B cell (primary cell): ENCODE results near the gene VIPR2. TPM values are rescaled to one million over a fixed set of nuclear protein-coding genes. Genes with fewer than 3 reads are reported as not detected.

ENCODE experiments used
- ATAC-seq: fragments of 200-7000 bp; cut with Tn5 transposase; one replicate; pipeline ENCODE4 v1.10.0; 2021; ENCODE audit warnings: low read depth, mild to moderate bottlenecking, moderate number of reproducible peaks, moderate library complexity
- CTCF ChIA-PET: fragments of 350-600 bp; sonication (Branson Sonifier 250); formaldehyde crosslinking; loops from one replicate; lab custom pipeline; 2021; ENCODE audit warnings: antibody characterized with exemption, inconsistent platforms; lab: Charles Lee
- POLR2A ChIA-PET: fragments of 350-600 bp; sonication (Branson Sonifier 250); formaldehyde crosslinking; loops from one replicate; lab custom pipeline; 2021; ENCODE audit warnings: antibody characterized with exemption; lab: Charles Lee
- DNase-seq: peaks from one replicate; pipeline ENCODE4 v3.0.0; 2013
- H2AFZ ChIP-seq: 2 replicates; pipeline ENCODE4 v1.6.1; 2012; ENCODE audit warnings: mild to moderate bottlenecking, low read depth, low read length; ENCODE audit not compliant: insufficient read depth, poor library complexity, severe bottlenecking
- H3K27ac ChIP-seq, 2 donors: 1 replicate in 1 of 2; 2 replicates in 1 of 2; pipeline ENCODE4 v1.5.1; 2012 to 2013; ENCODE audit warnings: low read length in 2 of 2, mild to moderate bottlenecking in 2 of 2, moderate library complexity in 1 of 2
- H3K27me3 ChIP-seq, 4 experiments: fragments of 200-600 bp in 1 of 4; sonication (generic) in 1 of 4; replicated peaks in 1 of 4; 1 replicate in 2 of 4; 2 replicates in 2 of 4; pipeline versions ENCODE4 v1.6.1 to v1.7.0; 2013 to 2016; ENCODE audit warnings: low read length in 3 of 4, mild to moderate bottlenecking in 2 of 4, mixed read lengths in 1 of 4, moderate library complexity in 1 of 4; ENCODE audit not compliant: insufficient read depth in 4 of 4, control insufficient read depth in 3 of 4; ENCODE audit errors: control extremely low read depth in 1 of 4
- H3K36me3 ChIP-seq, 2 experiments: replicated peaks in 1 of 2; 1 replicate in 1 of 2; 2 replicates in 1 of 2; pipeline versions ENCODE4 v1.6.1 to v1.7.1; 2013; ENCODE audit warnings: low read length in 1 of 2; ENCODE audit not compliant: insufficient read depth in 2 of 2, control insufficient read depth in 1 of 2; ENCODE audit errors: control extremely low read depth in 1 of 2, extremely low read depth in 1 of 2
- H3K4me1 ChIP-seq, 2 donors: fragments of 200-600 bp in 1 of 2; sonication (generic) in 1 of 2; 1 replicate in 1 of 2; 2 replicates in 1 of 2; pipeline versions ENCODE4 v1.5.1 to v1.6.1; 2013 to 2017; ENCODE audit warnings: low read length in 2 of 2; ENCODE audit not compliant: control insufficient read depth in 2 of 2, insufficient read depth in 2 of 2
- H3K4me2 ChIP-seq: replicated peaks from 2 replicates; pipeline ENCODE3; 2012; ENCODE audit warnings: mild to moderate bottlenecking, low read depth, low read length; ENCODE audit not compliant: poor library complexity, severe bottlenecking
- H3K4me3 ChIP-seq, 5 experiments: fragments of 200-600 bp in 1 of 5; sonication (generic) in 1 of 5; 1 replicate in 3 of 5; 2 replicates in 2 of 5; pipeline versions ENCODE4 v1.5.1 to v1.7.0; 2011 to 2016; ENCODE audit warnings: low read length in 4 of 5, mild to moderate bottlenecking in 4 of 5, low read depth in 2 of 5, control low read depth in 1 of 5, moderate library complexity in 1 of 5; ENCODE audit not compliant: insufficient read depth in 1 of 5; ENCODE audit errors: control extremely low read depth in 1 of 5, extremely low read depth in 1 of 5
- H3K79me2 ChIP-seq: fragments of 200-600 bp; sonication (generic); one replicate; pipeline ENCODE4 v1.6.0; 2016; ENCODE audit warnings: low read length; ENCODE audit not compliant: control insufficient read depth, insufficient read depth
- H3K9ac ChIP-seq: fragments of 200-600 bp; sonication (generic); 2 replicates; pipeline ENCODE4 v1.6.1; 2017; ENCODE audit warnings: mild to moderate bottlenecking, low read length, moderate library complexity
- H3K9me3 ChIP-seq, 3 donors: one replicate each; pipeline versions ENCODE4 v1.6.1 to v1.7.1; 2013; ENCODE audit warnings: low read length in 2 of 3; ENCODE audit not compliant: control insufficient read depth in 2 of 3, insufficient read depth in 1 of 3; ENCODE audit errors: control extremely low read depth in 1 of 3
- H4K20me1 ChIP-seq: 2 replicates; pipeline ENCODE4 v1.6.0; 2012; ENCODE audit warnings: mild to moderate bottlenecking, low read length; ENCODE audit not compliant: insufficient read depth, control insufficient read depth, poor library complexity, severe bottlenecking
- H3K27ac Mint-ChIP-seq: one replicate; pipeline ENCODE4 v1.8.0; 2021; ENCODE audit warnings: mixed read lengths
- H3K27me3 Mint-ChIP-seq: one replicate; pipeline ENCODE4 v1.8.0; 2021; ENCODE audit warnings: mixed read lengths
- H3K4me1 Mint-ChIP-seq: one replicate; pipeline ENCODE4 v1.8.0; 2021; ENCODE audit warnings: mixed read lengths
- H3K4me3 Mint-ChIP-seq: one replicate; pipeline ENCODE4 v1.8.0; 2021; ENCODE audit warnings: mixed read lengths
- H3K9me3 Mint-ChIP-seq: one replicate; pipeline ENCODE4 v1.8.0; 2022; ENCODE audit warnings: mixed read lengths; ENCODE audit not compliant: insufficient read depth
- CTCF ChIP-seq: fragments of 200-600 bp; IDR thresholded peaks from one replicate; pipeline ENCODE4 v1.8.0; 2022; ENCODE audit warnings: antibody characterized with exemption, mild to moderate bottlenecking
- EZH2 ChIP-seq: IDR thresholded peaks from 2 replicates; pipeline ENCODE4 v1.6.1; 2012; ENCODE audit warnings: borderline replicate concordance, low read depth, mild to moderate bottlenecking, moderate library complexity, low read length; ENCODE audit not compliant: insufficient read depth, poor library complexity, severe bottlenecking
- WGBS: methylation state at CpG from one replicate; pipeline ENCODE4 v1.1.5; 2013; ENCODE audit warnings: missing lambda C conversion rate; ENCODE audit not compliant: insufficient coverage; 5-methylcytosine and 5-hydroxymethylcytosine counted together
- intact Hi-C: fragments of 100-400 bp; cut with micrococcal nuclease; formaldehyde crosslinking; loops from one replicate; pipeline ENCODE4 v1.10.0; 2022
- polyA plus RNA-seq: library from polyadenylated mRNA; depleted of rRNA; stranded (reverse); fragments of >200 nt; gene quantifications from 2 replicates; pipeline ENCODE4 v1.2.3, GENCODE V29; 2012
- total RNA-seq, 2 donors: library from RNA; stranded (reverse); fragments of 120-200 nt in 1 of 2; gene quantifications; 1 replicate in 1 of 2; 2 replicates in 1 of 2; pipeline versions ENCODE4 v1.2.3 to v1.2.4, GENCODE V29; 2013 to 2022

VIPR2 gene
- total and polyA plus RNA-seq, 2 donors (not counting 1 experiment from before 2014, with no cell fraction given) = not detected

GRCh38 chr7:159160450-159160849 is 15.8 kb upstream of the VIPR2 start:
- POLR2A ChIA-PET = no interaction called here
- no peak overlapping the region for H3K4me2 ChIP-seq
- Mint-ChIP-seq H3K27me3 (no peaks in the 10 kb centered on the region), H3K4me1 (no peaks in the 10 kb centered on the region), H3K4me3 (no peak overlapping the region), H3K9me3 (no peaks in the 10 kb centered on the region), H3K27ac (no peak overlapping the region)
- H3K79me2 ChIP-seq = no peaks in the 10 kb centered on the region
- no peak for TF ChIP-seq EZH2
- no peak overlapping the region for H3K27ac ChIP-seq
- no peaks in the 10 kb centered on the region for H3K4me1 ChIP-seq
- no peak for ATAC-seq
- no peaks in the 10 kb centered on the region for H3K36me3 ChIP-seq
- WGBS = 100% methylated on average over 2 of the region's 7 CpGs
- no peak overlapping the region for H3K9ac ChIP-seq
- H4K20me1 ChIP-seq = no peaks in the 10 kb centered on the region
- intact Hi-C loops = no loop called here
- no peaks in the 10 kb centered on the region for H3K27me3 ChIP-seq
- H2AFZ ChIP-seq = no peak overlapping the region
- peaks cover 0 to under 1% (median 0%) of the 10 kb centered on the region in 3 donors for H3K9me3 ChIP-seq
- CTCF ChIA-PET = no interaction called here
- no peak for DNase-seq
- H3K4me3 ChIP-seq = no peak overlapping the region

DNA sequence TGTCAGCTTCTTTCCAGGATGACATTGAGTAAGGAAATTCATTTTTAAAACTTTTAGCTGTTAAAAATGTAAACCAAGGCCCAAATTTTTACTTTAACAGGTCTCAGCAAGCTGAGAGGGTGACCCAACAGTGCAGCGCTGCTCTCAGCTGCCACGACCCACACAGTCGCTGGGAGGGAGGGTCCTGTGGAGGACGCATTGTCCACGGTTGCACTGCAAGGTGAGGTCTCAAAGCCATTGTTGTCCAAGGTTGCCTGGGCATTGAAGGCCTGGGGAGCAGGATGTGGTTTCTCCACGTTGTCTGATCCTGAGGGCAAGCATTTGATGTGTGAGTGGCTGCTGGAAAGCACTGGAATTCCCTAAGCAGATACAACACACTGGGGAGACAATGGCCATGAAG is 15.1 kb upstream of the VIPR2 start:
- no peak for DNase-seq
- H3K4me1 Mint-ChIP-seq = no peaks in the 10 kb centered on the region
- H3K36me3 ChIP-seq = no peaks in the 10 kb centered on the region
- no peak overlapping the region for H3K4me3 Mint-ChIP-seq
- no peak overlapping the region for H3K27ac ChIP-seq
- no peaks in the 10 kb centered on the region for H3K4me1 ChIP-seq
- H3K79me2 ChIP-seq = no peaks in the 10 kb centered on the region
- H3K9me3 ChIP-seq = no peaks in the 10 kb centered on the region
- CTCF ChIA-PET = no interaction called here
- H3K4me3 ChIP-seq = no peak overlapping the region
- no peaks in the 10 kb centered on the region for H3K27me3 Mint-ChIP-seq
- H3K9me3 Mint-ChIP-seq = no peaks in the 10 kb centered on the region
- POLR2A ChIA-PET = no interaction called here
- no peaks in the 10 kb centered on the region for H4K20me1 ChIP-seq
- intact Hi-C loops = no loop called here
- ATAC-seq = no peak
- H2AFZ ChIP-seq = no peak overlapping the region
- no peaks in the 10 kb centered on the region for H3K27me3 ChIP-seq
- 79% methylated on average over 6 of the region's 6 CpGs for WGBS
- no peak overlapping the region for H3K9ac ChIP-seq
- H3K27ac Mint-ChIP-seq = no peak overlapping the region
- no peak overlapping the region for H3K4me2 ChIP-seq
- no peak for TF ChIP-seq CTCF
- no peak for TF ChIP-seq EZH2
